ENCODE data around the gene TMEM176A.
"Not testable (repeated sequence)": the region's sequence is repeated elsewhere in the genome, so short reads cannot be mapped to it uniquely, and the experiment has no call there.

TMEM176A gene, protein sequence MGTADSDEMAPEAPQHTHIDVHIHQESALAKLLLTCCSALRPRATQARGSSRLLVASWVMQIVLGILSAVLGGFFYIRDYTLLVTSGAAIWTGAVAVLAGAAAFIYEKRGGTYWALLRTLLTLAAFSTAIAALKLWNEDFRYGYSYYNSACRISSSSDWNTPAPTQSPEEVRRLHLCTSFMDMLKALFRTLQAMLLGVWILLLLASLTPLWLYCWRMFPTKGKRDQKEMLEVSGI

DNA sequence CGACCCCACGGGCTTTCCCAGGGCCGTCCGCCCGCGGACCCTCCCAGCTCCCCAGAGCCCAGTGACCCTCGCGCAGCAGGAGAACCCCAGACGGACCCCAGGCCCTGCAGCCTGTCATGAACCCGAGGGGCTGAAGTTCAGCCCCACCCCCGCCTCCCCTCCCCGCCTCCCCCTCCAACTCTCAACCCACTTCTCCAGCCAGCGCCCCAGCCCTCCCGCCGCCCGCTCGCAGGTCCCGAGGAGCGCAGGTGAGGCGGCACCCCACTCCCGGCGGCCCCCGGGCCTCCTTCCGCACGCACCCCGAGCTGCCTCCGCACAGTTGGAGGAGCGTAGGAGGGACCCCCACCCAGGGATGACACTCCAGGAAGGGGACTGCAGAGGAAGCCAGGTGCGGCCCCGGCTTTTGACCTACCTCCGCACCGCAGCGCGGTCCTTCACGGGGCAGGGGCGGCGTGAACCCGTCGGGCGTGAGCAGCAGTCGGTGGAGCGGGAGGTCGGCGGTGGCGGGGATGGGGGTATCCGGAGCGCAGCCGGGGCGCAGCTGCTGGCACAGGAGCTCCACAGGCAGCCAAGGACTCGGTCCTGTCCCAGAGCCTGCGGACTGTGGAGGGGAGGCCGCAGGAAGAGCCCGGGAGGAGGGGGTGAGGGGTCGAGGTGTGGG is at the start of gene TMEM176A:
TSS of gene TMEM176A (plus strand) at position 189 of the 661 bp plus-strand sequence. CDS start 782 bp downstream, outside the sequence.
- Histone ChIP-seq H3K9me3 (ENCODE audit: low read length) (peaks cover 4% of the 10 kb centered on the region), H2AFZ (ENCODE audit: low read depth, low read length) (peak within 1 kb of the TSS; percentile 30), H3K27me3 (ENCODE audit: insufficient read depth, low read length) (peaks cover 55% of the 10 kb centered on the region), H3K4me1 (ENCODE audit: insufficient read depth, low read length) (no peaks in the 10 kb centered on the region), H3K4me3 (ENCODE audit: low read length) (no peak within 1 kb of the TSS), H3K36me3 (ENCODE audit: insufficient read depth, low read length) (no peaks in the 10 kb centered on the region)

DNA sequence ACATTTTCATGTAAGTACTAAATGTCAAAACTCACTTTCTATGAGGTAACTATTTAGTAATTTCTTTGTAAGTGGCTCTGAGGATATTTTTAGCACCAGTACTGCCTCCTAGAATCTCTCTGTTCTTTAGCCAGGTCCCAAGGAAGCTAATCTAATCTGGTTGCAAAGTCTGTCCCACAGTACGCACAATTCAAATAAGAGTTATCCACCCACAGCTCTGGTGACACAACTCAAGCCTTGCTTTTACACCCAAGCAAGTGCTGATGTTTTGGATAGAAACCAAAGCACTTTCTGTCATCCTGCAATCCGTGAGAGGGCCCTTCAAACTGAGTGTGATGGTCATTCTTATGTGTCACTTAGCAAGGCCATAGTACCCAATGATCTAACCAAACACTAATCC is 48.9 kb upstream of the TMEM176A start:
- H3K4me3 ChIP-seq (ENCODE audit: low read length), result no peak overlapping the region

DNA sequence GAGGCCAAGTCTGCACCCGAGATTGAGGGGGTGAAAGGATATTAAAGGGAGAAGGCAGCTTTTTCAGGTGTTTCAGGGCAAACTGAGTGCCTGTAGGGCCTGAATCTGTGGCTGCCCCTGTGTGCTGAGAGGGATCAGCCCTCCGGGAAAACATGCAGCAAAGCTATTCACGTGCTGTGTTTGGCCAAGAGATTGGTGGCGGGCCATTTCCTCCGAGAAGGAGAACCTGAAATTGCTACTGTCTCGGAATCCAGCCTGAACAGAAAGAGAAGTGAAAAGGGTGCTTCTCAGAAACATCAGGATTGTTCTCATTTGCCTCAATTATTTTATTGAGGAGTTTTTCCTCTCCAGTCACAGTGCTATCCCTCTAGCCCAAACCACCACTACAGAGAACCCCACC is 47.3 kb upstream of the TMEM176A start:
- Histone ChIP-seq H2AFZ (ENCODE audit: low read depth, low read length) (no peak overlapping the region), H3K9me3 (ENCODE audit: low read length) (no peaks in the 10 kb centered on the region), H3K36me3 (ENCODE audit: insufficient read depth, low read length) (no peaks in the 10 kb centered on the region), H3K4me1 (ENCODE audit: insufficient read depth, low read length) (no peaks in the 10 kb centered on the region), H3K4me3 (ENCODE audit: low read length) (no peak overlapping the region), H3K27me3 (ENCODE audit: insufficient read depth, low read length) (no peaks in the 10 kb centered on the region)

More for the DNA sequence above, 48.9 kb upstream of the TMEM176A start:
- Histone ChIP-seq H3K4me1 (ENCODE audit: insufficient read depth, low read length) (no peaks in the 10 kb centered on the region), H3K36me3 (ENCODE audit: insufficient read depth, low read length) (no peaks in the 10 kb centered on the region), H3K27me3 (ENCODE audit: insufficient read depth, low read length) (no peaks in the 10 kb centered on the region), H3K9me3 (ENCODE audit: low read length) (no peaks in the 10 kb centered on the region), H2AFZ (ENCODE audit: low read depth, low read length) (no peak overlapping the region)

- no peaks in the 10 kb centered on the region for H3K27me3 ChIP-seq (ENCODE audit: insufficient read depth, low read length)
- H3K4me1 ChIP-seq (ENCODE audit: insufficient read depth, low read length), result no peaks in the 10 kb centered on the region
- H3K9me3 ChIP-seq (ENCODE audit: low read length), result no peaks in the 10 kb centered on the region
- no peak overlapping the region for H3K4me3 ChIP-seq (ENCODE audit: low read length)
- H2AFZ ChIP-seq (ENCODE audit: low read depth, low read length), result no peak overlapping the region
- no peaks in the 10 kb centered on the region for H3K36me3 ChIP-seq (ENCODE audit: insufficient read depth, low read length)
Measured at GRCh38 chr7:150753826-150754603, 46.6 kb upstream of the TMEM176A start.

GRCh38 chr7:150754951-150755350 is 45.6 kb upstream of the TMEM176A start:
- no peaks in the 10 kb centered on the region for H3K36me3 ChIP-seq (ENCODE audit: insufficient read depth, low read length)

GRCh38 chr7:150755473-150756099 is 45.0 kb upstream of the TMEM176A start:
- no peaks in the 10 kb centered on the region for H3K36me3 ChIP-seq (ENCODE audit: insufficient read depth, low read length)
- H3K9me3 ChIP-seq (ENCODE audit: low read length), result no peaks in the 10 kb centered on the region
- no peaks in the 10 kb centered on the region for H3K4me1 ChIP-seq (ENCODE audit: insufficient read depth, low read length)
- H3K27me3 ChIP-seq (ENCODE audit: insufficient read depth, low read length), result no peaks in the 10 kb centered on the region
- H3K4me3 ChIP-seq (ENCODE audit: low read length), result no peak overlapping the region
- H2AFZ ChIP-seq (ENCODE audit: low read depth, low read length), result no peak overlapping the region

More at GRCh38 chr7:150754951-150755350, 45.6 kb upstream of the TMEM176A start:
- Histone ChIP-seq H3K27me3 (ENCODE audit: insufficient read depth, low read length) (no peaks in the 10 kb centered on the region), H2AFZ (ENCODE audit: low read depth, low read length) (no peak overlapping the region), H3K4me3 (ENCODE audit: low read length) (no peak overlapping the region), H3K4me1 (ENCODE audit: insufficient read depth, low read length) (no peaks in the 10 kb centered on the region), H3K9me3 (ENCODE audit: low read length) (no peaks in the 10 kb centered on the region)

GRCh38 chr7:150756166-150756565 is 44.4 kb upstream of the TMEM176A start:
- no peak overlapping the region for H3K4me3 ChIP-seq (ENCODE audit: low read length)
- H3K4me1 ChIP-seq (ENCODE audit: insufficient read depth, low read length), result no peaks in the 10 kb centered on the region
- no peaks in the 10 kb centered on the region for H3K36me3 ChIP-seq (ENCODE audit: insufficient read depth, low read length)
- no peaks in the 10 kb centered on the region for H3K27me3 ChIP-seq (ENCODE audit: insufficient read depth, low read length)
- no peaks in the 10 kb centered on the region for H3K9me3 ChIP-seq (ENCODE audit: low read length)
- H2AFZ ChIP-seq (ENCODE audit: low read depth, low read length), result no peak overlapping the region

DNA sequence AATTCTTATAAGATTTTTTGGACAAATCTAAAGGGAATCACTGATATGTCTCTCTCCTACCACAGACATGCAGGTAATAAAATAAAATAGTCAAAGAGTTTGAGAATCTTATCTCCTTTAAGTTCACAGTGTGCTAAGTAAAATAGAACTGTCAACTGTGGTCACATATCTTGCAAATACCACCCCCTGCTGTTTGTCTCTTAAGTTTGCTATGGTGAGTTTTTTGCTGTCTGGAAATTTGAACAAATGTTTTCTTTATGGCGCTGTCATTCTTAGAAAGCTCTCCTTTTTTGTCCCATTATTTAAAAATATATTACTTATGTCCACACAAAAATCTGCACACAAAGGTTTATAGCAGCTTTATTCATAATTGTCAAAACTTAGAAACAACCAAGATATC is 43.7 kb upstream of the TMEM176A start:
- H3K4me1 ChIP-seq (ENCODE audit: insufficient read depth, low read length), result no peaks in the 10 kb centered on the region
- H3K36me3 ChIP-seq (ENCODE audit: insufficient read depth, low read length), result no peaks in the 10 kb centered on the region
- H2AFZ ChIP-seq (ENCODE audit: low read depth, low read length), result no peak overlapping the region
- no peaks in the 10 kb centered on the region for H3K9me3 ChIP-seq (ENCODE audit: low read length)
- H3K4me3 ChIP-seq (ENCODE audit: low read length), result no peak overlapping the region
- no peaks in the 10 kb centered on the region for H3K27me3 ChIP-seq (ENCODE audit: insufficient read depth, low read length)

DNA sequence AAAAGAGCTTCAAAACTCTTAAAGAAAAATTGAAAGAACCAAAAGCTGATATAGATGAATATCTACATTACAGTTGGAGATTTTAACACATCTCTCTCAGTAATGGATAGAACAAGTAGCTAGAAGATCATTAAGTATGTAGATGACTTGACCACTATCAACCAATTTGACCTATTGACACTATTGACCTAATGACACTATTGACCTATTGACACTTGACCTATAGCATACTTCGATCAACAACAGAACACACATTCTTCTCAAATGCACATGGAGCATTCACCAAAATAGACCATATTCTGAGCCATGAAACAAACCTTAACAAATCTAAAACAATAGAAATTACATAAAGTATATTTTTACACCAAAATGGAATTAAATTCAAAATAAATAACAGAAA is 41.1 kb upstream of the TMEM176A start:
- Histone ChIP-seq H3K9me3 (ENCODE audit: low read length) (no peaks in the 10 kb centered on the region), H3K4me3 (ENCODE audit: low read length) (no peak overlapping the region), H3K36me3 (ENCODE audit: insufficient read depth, low read length) (no peaks in the 10 kb centered on the region), H3K27me3 (ENCODE audit: insufficient read depth, low read length) (no peaks in the 10 kb centered on the region), H3K4me1 (ENCODE audit: insufficient read depth, low read length) (no peaks in the 10 kb centered on the region), H2AFZ (ENCODE audit: low read depth, low read length) (no peak overlapping the region)

DNA sequence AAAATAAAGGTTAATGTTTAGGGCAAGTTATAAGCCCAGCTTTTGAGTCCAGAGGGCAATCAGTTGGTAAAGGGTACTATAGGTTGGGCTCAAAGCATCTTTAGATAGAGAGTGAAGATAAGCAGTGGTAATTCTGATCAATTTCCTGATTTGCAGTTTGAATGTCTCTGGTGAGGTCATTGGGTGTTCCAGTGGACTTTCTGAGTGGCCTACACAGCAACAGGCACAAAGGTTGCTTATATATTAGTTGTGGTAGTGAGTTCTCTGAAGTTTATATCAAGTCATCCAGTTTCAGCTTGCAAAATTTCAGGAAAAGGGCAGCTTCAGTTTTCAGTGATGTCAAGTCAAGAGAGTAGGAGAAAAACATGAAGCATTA is 34.2 kb upstream of the TMEM176A start:
- Histone ChIP-seq H3K36me3 (ENCODE audit: insufficient read depth, low read length) (no peaks in the 10 kb centered on the region), H3K4me3 (ENCODE audit: low read length) (no peak overlapping the region), H3K9me3 (ENCODE audit: low read length) (no peaks in the 10 kb centered on the region), H3K27me3 (ENCODE audit: insufficient read depth, low read length) (no peaks in the 10 kb centered on the region), H2AFZ (ENCODE audit: low read depth, low read length) (no peak overlapping the region), H3K4me1 (ENCODE audit: insufficient read depth, low read length) (no peaks in the 10 kb centered on the region)

GRCh38 chr7:150769768-150770167 is 30.8 kb upstream of the TMEM176A start:
- H3K4me1 ChIP-seq (ENCODE audit: insufficient read depth, low read length), result no peaks in the 10 kb centered on the region
- no peaks in the 10 kb centered on the region for H3K27me3 ChIP-seq (ENCODE audit: insufficient read depth, low read length)

GRCh38 chr7:150774131-150774530 is 26.4 kb upstream of the TMEM176A start:
- H3K4me1 ChIP-seq (ENCODE audit: insufficient read depth, low read length); H3K36me3 ChIP-seq (ENCODE audit: insufficient read depth, low read length); H3K9me3 ChIP-seq (ENCODE audit: low read length); H3K27me3 ChIP-seq (ENCODE audit: insufficient read depth, low read length); H3K4me3 ChIP-seq (ENCODE audit: low read length); H2AFZ ChIP-seq (ENCODE audit: low read depth, low read length): not testable (repeated sequence)

More at GRCh38 chr7:150769768-150770167, 30.8 kb upstream of the TMEM176A start:
- Histone ChIP-seq H3K9me3 (ENCODE audit: low read length) (no peaks in the 10 kb centered on the region), H2AFZ (ENCODE audit: low read depth, low read length) (no peak overlapping the region), H3K36me3 (ENCODE audit: insufficient read depth, low read length) (no peaks in the 10 kb centered on the region), H3K4me3 (ENCODE audit: low read length) (no peak overlapping the region)

Data from neuron (in vitro differentiated cells).